OCI-LY1 (cell line): ENCODE results near the gene RAB7B.

Source experiments
- EZH2 ChIP-seq: fragments of 200-600 bp; sonication (generic), shearing (Covaris generic); IDR thresholded peaks from 2 replicates; pipeline ENCODE4 v1.8.0; 2017; ENCODE audit warnings: borderline replicate concordance, mixed run types, mild to moderate bottlenecking, antibody characterized with exemption, low read length, moderate library complexity, mixed read lengths
- TF ChIP-seq, protein P1 (sequence below): fragments of 200-600 bp; sonication (generic), shearing (Covaris generic); IDR thresholded peaks from 2 replicates; pipeline ENCODE4 v1.5.1; 2017; ENCODE audit warnings: mild to moderate bottlenecking, antibody characterized with exemption, low read length, moderate library complexity, mixed read lengths

DNA sequence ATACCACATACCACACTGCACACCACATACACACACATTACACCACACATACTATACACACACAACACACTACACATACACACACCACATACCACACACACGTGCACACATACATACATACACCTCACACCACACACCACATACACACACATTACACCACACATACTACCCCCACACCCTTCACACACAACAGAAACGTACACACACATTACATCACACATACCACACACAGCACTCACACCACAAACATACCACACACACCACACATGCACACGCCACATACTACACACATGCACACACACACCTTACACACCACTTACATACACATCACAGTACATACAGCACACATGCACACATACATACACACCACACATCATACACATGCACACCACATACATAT, 28.5 kb downstream of the RAB7B start:
- TF ChIP-seq EZH2 = no peak
- TF ChIP-seq, protein P1, sequence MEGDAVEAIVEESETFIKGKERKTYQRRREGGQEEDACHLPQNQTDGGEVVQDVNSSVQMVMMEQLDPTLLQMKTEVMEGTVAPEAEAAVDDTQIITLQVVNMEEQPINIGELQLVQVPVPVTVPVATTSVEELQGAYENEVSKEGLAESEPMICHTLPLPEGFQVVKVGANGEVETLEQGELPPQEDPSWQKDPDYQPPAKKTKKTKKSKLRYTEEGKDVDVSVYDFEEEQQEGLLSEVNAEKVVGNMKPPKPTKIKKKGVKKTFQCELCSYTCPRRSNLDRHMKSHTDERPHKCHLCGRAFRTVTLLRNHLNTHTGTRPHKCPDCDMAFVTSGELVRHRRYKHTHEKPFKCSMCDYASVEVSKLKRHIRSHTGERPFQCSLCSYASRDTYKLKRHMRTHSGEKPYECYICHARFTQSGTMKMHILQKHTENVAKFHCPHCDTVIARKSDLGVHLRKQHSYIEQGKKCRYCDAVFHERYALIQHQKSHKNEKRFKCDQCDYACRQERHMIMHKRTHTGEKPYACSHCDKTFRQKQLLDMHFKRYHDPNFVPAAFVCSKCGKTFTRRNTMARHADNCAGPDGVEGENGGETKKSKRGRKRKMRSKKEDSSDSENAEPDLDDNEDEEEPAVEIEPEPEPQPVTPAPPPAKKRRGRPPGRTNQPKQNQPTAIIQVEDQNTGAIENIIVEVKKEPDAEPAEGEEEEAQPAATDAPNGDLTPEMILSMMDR = no peak
